ENCODE data around the gene OR51B4. TPM values are rescaled to one million over a fixed set of nuclear protein-coding genes. Genes with fewer than 3 reads are reported as not detected.

OR51B4 gene
- total and polyA plus RNA-seq, 9 of the 15 experiments (the other 6 are each of a cell fraction or from before 2014, with no cell fraction given) = 17.1 to 64.6 (median 39.9) TPM

DNA sequence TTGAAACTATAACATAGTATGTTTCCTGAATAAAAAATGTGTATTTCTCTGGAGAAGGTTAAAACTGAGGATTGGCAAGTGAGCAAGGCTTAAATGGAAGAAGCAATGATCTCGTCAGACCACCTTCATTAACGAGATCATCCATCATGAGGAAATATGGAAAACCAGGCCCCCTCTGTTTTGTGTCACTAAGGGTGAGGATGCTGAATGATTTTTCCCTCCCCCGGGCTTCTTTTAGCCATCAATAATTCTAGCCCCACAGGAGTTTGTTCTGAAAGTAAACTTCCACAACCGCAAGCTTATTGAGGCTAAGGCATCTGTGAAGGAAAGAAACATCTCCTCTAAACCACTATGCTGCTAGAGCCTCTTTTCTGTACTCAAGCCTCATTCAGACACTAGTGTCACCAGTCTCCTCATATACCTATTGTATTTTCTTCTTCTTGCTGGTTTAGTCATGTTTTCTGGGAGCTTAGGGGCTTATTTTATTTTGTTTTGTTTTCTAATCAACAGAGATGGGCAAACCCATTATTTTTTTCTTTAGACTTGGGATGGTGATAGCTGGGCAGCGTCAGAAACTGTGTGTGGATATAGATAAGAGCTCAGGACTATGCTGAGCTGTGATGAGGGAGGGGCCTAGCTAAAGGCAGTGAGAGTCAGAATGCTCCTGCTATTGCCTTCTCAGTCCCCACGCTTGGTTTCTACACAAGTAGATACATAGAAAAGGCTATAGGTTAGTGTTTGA is 26.2 kb downstream of the OR51B4 start (continued):
- TF ChIP-seq, protein P1, sequence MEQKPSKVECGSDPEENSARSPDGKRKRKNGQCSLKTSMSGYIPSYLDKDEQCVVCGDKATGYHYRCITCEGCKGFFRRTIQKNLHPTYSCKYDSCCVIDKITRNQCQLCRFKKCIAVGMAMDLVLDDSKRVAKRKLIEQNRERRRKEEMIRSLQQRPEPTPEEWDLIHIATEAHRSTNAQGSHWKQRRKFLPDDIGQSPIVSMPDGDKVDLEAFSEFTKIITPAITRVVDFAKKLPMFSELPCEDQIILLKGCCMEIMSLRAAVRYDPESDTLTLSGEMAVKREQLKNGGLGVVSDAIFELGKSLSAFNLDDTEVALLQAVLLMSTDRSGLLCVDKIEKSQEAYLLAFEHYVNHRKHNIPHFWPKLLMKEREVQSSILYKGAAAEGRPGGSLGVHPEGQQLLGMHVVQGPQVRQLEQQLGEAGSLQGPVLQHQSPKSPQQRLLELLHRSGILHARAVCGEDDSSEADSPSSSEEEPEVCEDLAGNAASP (IDR thresholded peaks at IDR 0.05) = no peak
- TF ChIP-seq, protein P2, sequence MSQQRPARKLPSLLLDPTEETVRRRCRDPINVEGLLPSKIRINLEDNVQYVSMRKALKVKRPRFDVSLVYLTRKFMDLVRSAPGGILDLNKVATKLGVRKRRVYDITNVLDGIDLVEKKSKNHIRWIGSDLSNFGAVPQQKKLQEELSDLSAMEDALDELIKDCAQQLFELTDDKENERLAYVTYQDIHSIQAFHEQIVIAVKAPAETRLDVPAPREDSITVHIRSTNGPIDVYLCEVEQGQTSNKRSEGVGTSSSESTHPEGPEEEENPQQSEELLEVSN (IDR thresholded peaks at IDR 0.05; ENCODE audit: borderline replicate concordance in 1 of 2, extremely low read depth in 1 of 2, insufficient read depth in 1 of 2, insufficient read length in 1 of 2, low read depth in 1 of 2, low read length in 1 of 2, poor library complexity in 1 of 2, severe bottlenecking in 1 of 2) = no peak
- TF ChIP-seq ZC3H11A (IDR thresholded peaks at IDR 0.05; ENCODE audit: low read depth, low read length) (no peak), ZFX (CRISPR knock-in tag; IDR thresholded peaks at IDR 0.05) (no peak), GABPB2 (CRISPR knock-in tag; conservative IDR thresholded peaks at IDR 0.05) (no peak), SMAD2 (IDR thresholded peaks at IDR 0.05; ENCODE audit: low read depth, low read length) (no peak), ZFP1 (CRISPR knock-in tag; IDR thresholded peaks at IDR 0.05) (no peak), EHMT2 (IDR thresholded peaks at IDR 0.05) (no peak), ZNF140 (CRISPR knock-in tag; IDR thresholded peaks at IDR 0.05) (no peak), NFATC3 (IDR thresholded peaks at IDR 0.05) (no peak), ZSCAN29 (IDR thresholded peaks at IDR 0.05) (no peak), ZNF347 (CRISPR knock-in tag; IDR thresholded peaks at IDR 0.05; ENCODE audit: low read depth) (no peak), DPF2 (IDR thresholded peaks at IDR 0.05) (peak; percentile 98)
- TF ChIP-seq, protein P3, sequence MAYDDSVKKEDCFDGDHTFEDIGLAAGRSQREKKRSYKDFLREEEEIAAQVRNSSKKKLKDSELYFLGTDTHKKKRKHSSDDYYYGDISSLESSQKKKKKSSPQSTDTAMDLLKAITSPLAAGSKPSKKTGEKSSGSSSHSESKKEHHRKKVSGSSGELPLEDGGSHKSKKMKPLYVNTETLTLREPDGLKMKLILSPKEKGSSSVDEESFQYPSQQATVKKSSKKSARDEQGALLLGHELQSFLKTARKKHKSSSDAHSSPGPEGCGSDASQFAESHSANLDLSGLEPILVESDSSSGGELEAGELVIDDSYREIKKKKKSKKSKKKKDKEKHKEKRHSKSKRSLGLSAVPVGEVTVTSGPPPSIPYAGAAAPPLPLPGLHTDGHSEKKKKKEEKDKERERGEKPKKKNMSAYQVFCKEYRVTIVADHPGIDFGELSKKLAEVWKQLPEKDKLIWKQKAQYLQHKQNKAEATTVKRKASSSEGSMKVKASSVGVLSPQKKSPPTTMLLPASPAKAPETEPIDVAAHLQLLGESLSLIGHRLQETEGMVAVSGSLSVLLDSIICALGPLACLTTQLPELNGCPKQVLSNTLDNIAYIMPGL (CRISPR knock-in tag; IDR thresholded peaks at IDR 0.05) = no peak
- TF ChIP-seq, protein P4, sequence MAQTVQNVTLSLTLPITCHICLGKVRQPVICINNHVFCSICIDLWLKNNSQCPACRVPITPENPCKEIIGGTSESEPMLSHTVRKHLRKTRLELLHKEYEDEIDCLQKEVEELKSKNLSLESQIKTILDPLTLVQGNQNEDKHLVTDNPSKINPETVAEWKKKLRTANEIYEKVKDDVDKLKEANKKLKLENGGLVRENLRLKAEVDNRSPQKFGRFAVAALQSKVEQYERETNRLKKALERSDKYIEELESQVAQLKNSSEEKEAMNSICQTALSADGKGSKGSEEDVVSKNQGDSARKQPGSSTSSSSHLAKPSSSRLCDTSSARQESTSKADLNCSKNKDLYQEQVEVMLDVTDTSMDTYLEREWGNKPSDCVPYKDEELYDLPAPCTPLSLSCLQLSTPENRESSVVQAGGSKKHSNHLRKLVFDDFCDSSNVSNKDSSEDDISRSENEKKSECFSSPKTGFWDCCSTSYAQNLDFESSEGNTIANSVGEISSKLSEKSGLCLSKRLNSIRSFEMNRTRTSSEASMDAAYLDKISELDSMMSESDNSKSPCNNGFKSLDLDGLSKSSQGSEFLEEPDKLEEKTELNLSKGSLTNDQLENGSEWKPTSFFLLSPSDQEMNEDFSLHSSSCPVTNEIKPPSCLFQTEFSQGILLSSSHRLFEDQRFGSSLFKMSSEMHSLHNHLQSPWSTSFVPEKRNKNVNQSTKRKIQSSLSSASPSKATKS (CRISPR knock-in tag; IDR thresholded peaks at IDR 0.05) = no peak
- TF ChIP-seq, protein P5, sequence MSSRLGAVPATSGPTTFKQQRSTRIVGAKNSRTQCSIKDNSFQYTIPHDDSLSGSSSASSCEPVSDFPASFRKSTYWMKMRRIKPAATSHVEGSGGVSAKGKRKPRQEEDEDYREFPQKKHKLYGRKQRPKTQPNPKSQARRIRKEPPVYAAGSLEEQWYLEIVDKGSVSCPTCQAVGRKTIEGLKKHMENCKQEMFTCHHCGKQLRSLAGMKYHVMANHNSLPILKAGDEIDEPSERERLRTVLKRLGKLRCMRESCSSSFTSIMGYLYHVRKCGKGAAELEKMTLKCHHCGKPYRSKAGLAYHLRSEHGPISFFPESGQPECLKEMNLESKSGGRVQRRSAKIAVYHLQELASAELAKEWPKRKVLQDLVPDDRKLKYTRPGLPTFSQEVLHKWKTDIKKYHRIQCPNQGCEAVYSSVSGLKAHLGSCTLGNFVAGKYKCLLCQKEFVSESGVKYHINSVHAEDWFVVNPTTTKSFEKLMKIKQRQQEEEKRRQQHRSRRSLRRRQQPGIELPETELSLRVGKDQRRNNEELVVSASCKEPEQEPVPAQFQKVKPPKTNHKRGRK (tag; IDR thresholded peaks at IDR 0.05) = no peak
